H9 (cell line): Measurements from ENCODE around the gene SULT1A2. TPM values are rescaled to one million over a fixed set of nuclear protein-coding genes. Genes with fewer than 3 reads are reported as not detected.
"Not testable (repeated sequence)": the region's sequence is repeated elsewhere in the genome, so short reads cannot be mapped to it uniquely, and the experiment has no call there.

ENCODE experiments used
- DNase-seq: peaks from one replicate; pipeline ENCODE4 v3.0.0-alpha.2; 2017
- H2AFZ ChIP-seq: one replicate; pipeline ENCODE4 v1.6.1; 2013; ENCODE audit warnings: mild to moderate bottlenecking, low read length, control low read depth, moderate library complexity
- H2AK5ac ChIP-seq: 2 replicates; pipeline ENCODE4 v1.6.1; 2013; ENCODE audit warnings: low read length, control low read depth, mixed read lengths; ENCODE audit not compliant: insufficient read length
- H2BK120ac ChIP-seq: one replicate; pipeline ENCODE4 v1.6.1; 2013; ENCODE audit warnings: low read depth, mild to moderate bottlenecking, low read length, control low read depth, inconsistent platforms; ENCODE audit not compliant: poor library complexity, severe bottlenecking
- H2BK12ac ChIP-seq: 2 replicates; pipeline ENCODE4 v1.6.1; 2013; ENCODE audit warnings: low read length, control low read depth, mixed read lengths, low read depth; ENCODE audit not compliant: insufficient read length
- H2BK15ac ChIP-seq: 2 replicates; pipeline ENCODE4 v1.6.1; 2013; ENCODE audit warnings: low read depth, low read length, control low read depth
- H2BK20ac ChIP-seq: one replicate; pipeline ENCODE4 v1.6.1; 2013; ENCODE audit warnings: low read depth, mild to moderate bottlenecking, low read length, control low read depth, inconsistent platforms; ENCODE audit not compliant: poor library complexity, severe bottlenecking
- H2BK5ac ChIP-seq: 2 replicates; pipeline ENCODE4 v1.6.1; 2013; ENCODE audit warnings: low read length, control low read depth, mixed read lengths; ENCODE audit not compliant: insufficient read length
- H3K14ac ChIP-seq: 2 replicates; pipeline ENCODE4 v1.6.1; 2013; ENCODE audit warnings: low read length, control low read depth; ENCODE audit not compliant: insufficient read depth
- H3K18ac ChIP-seq: 2 replicates; pipeline ENCODE4 v1.6.1; 2013; ENCODE audit warnings: low read depth, mild to moderate bottlenecking, mixed read lengths, low read length, control low read depth; ENCODE audit not compliant: insufficient read length
- H3K23ac ChIP-seq: 2 replicates; pipeline ENCODE4 v1.6.1; 2013; ENCODE audit warnings: low read length, control low read depth, mixed read lengths, low read depth; ENCODE audit not compliant: insufficient read length
- H3K23me2 ChIP-seq: 2 replicates; pipeline ENCODE4 v1.6.1; 2013; ENCODE audit warnings: low read depth, mild to moderate bottlenecking, mixed read lengths, low read length, control low read depth; ENCODE audit not compliant: insufficient read length, poor library complexity, severe bottlenecking
- H3K27ac ChIP-seq: 2 replicates; pipeline ENCODE4 v1.5.1; 2013; ENCODE audit warnings: low read length, control low read depth, mixed read lengths, low read depth; ENCODE audit not compliant: insufficient read length
- H3K27me3 ChIP-seq: 2 replicates; pipeline ENCODE4 v1.6.1; 2013; ENCODE audit warnings: low read length, control low read depth, inconsistent platforms; ENCODE audit not compliant: insufficient read depth
- H3K4ac ChIP-seq: 2 replicates; pipeline ENCODE4 v1.6.1; 2013; ENCODE audit warnings: low read depth, mild to moderate bottlenecking, control low read depth, inconsistent platforms, low read length, moderate library complexity
- H3K4me1 ChIP-seq: 2 replicates; pipeline ENCODE4 v1.6.1; 2013; ENCODE audit warnings: low read length, control low read depth, inconsistent platforms; ENCODE audit not compliant: insufficient read depth
- H3K4me2 ChIP-seq: 2 replicates; pipeline ENCODE4 v1.6.1; 2013; ENCODE audit warnings: low read length, control low read depth, mixed read lengths; ENCODE audit not compliant: insufficient read length, insufficient read depth
- H3K56ac ChIP-seq: 2 replicates; pipeline ENCODE4 v1.6.1; 2013; ENCODE audit warnings: low read depth, mild to moderate bottlenecking, mixed read lengths, low read length, control low read depth; ENCODE audit not compliant: insufficient read length
- H3K79me1 ChIP-seq: 2 replicates; pipeline ENCODE4 v1.6.1; 2013; ENCODE audit warnings: low read depth, mild to moderate bottlenecking, moderate library complexity, low read length, control low read depth, inconsistent platforms; ENCODE audit not compliant: insufficient read depth, poor library complexity, severe bottlenecking
- H3K79me2 ChIP-seq: 2 replicates; pipeline ENCODE4 v1.6.1; 2013; ENCODE audit warnings: low read length, control low read depth, inconsistent platforms; ENCODE audit not compliant: insufficient read depth
- H3K9ac ChIP-seq: 2 replicates; pipeline ENCODE4 v1.6.1; 2013; ENCODE audit warnings: low read length, control low read depth, mixed read lengths; ENCODE audit not compliant: insufficient read length; ENCODE audit errors: extremely low read depth
- H3K9me3 ChIP-seq: one replicate; pipeline ENCODE4 v1.6.1; 2013; ENCODE audit warnings: low read depth, low read length, inconsistent platforms; ENCODE audit not compliant: control insufficient read depth
- H3T11ph ChIP-seq: one replicate; pipeline ENCODE4 v1.6.1; 2013; ENCODE audit warnings: mild to moderate bottlenecking, low read length, control low read depth, inconsistent platforms
- H4K20me1 ChIP-seq: one replicate; pipeline ENCODE4 v1.6.1; 2013; ENCODE audit not compliant: control insufficient read depth, insufficient read length, insufficient read depth
- H4K5ac ChIP-seq: 2 replicates; pipeline ENCODE4 v1.6.1; 2013; ENCODE audit warnings: low read depth, mild to moderate bottlenecking, mixed read lengths, low read length, control low read depth; ENCODE audit not compliant: insufficient read length
- H4K8ac ChIP-seq: replicated peaks from 2 replicates; pipeline ENCODE4 v1.6.1; 2013; ENCODE audit warnings: low read length, control low read depth, mixed read lengths, low read depth; ENCODE audit not compliant: insufficient read length
- H4K91ac ChIP-seq: 2 replicates; pipeline ENCODE4 v1.6.1; 2013; ENCODE audit warnings: low read depth, mild to moderate bottlenecking, moderate library complexity, mixed read lengths, low read length, control low read depth; ENCODE audit not compliant: insufficient read length
- H3K27ac Mint-ChIP-seq, 3 experiments: 2 replicates in 2 of 3; 3 replicates in 1 of 3; pipeline ENCODE4 v1.8.0; 2020 to 2021; ENCODE audit warnings: mixed read lengths in 3 of 3, mild to moderate bottlenecking in 1 of 3, moderate library complexity in 1 of 3
- H3K27me3 Mint-ChIP-seq: 2 replicates; pipeline ENCODE4 v1.8.0; 2021; ENCODE audit warnings: low read depth, mild to moderate bottlenecking, moderate library complexity, mixed read lengths
- H3K36me3 Mint-ChIP-seq, 3 experiments: 2 replicates in 2 of 3; 3 replicates in 1 of 3; pipeline ENCODE4 v1.8.0; 2020 to 2021; ENCODE audit warnings: low read depth in 3 of 3, mixed read lengths in 3 of 3; ENCODE audit not compliant: insufficient read depth in 1 of 3
- H3K4me1 Mint-ChIP-seq, 2 experiments: 2 replicates each; pipeline ENCODE4 v1.8.0; 2020; ENCODE audit warnings: mixed read lengths in 2 of 2
- H3K4me3 Mint-ChIP-seq, 2 experiments: 2 replicates in 1 of 2; 3 replicates in 1 of 2; pipeline ENCODE4 v1.8.0; 2020 to 2021; ENCODE audit warnings: mild to moderate bottlenecking in 2 of 2, mixed read lengths in 2 of 2, moderate library complexity in 1 of 2
- H3K9me3 Mint-ChIP-seq, 2 experiments: 2 replicates in 1 of 2; 3 replicates in 1 of 2; pipeline ENCODE4 v1.8.0; 2020; ENCODE audit warnings: mild to moderate bottlenecking in 2 of 2, mixed read lengths in 2 of 2, moderate library complexity in 1 of 2
- WGBS: extraction: QIAGEN DNeasy Blood & Tissue Kit; methylation state at CpG from one replicate; pipeline ENCODE4 v1.1.7; 2013; ENCODE audit warnings: missing lambda C conversion rate, low lambda C conversion rate, mixed read lengths; ENCODE audit not compliant: insufficient read length; ENCODE audit errors: extremely low coverage; 5-methylcytosine and 5-hydroxymethylcytosine counted together
- total RNA-seq: library from RNA; stranded (reverse); gene quantifications from 2 replicates; pipeline ENCODE4 v1.2.1, GENCODE V29; 2021

The SULT1A2 gene
- total RNA-seq, 1 experiment from 2014 or later, result 0.66 TPM

GRCh38 chr16:28608496-28608808 lies 11.6 kb upstream of the SULT1A2 start:
- not testable (repeated sequence) for H3K14ac ChIP-seq, DNase-seq, H2AK5ac ChIP-seq, H3K36me3 Mint-ChIP-seq, H3K23ac ChIP-seq, H3K27ac ChIP-seq, H2BK5ac ChIP-seq, H3K9ac ChIP-seq, H3K79me2 ChIP-seq, H3T11ph ChIP-seq, H2BK12ac ChIP-seq, H3K4me1 ChIP-seq, H3K4me2 ChIP-seq, H2BK120ac ChIP-seq, H3K4me3 Mint-ChIP-seq, H3K27ac Mint-ChIP-seq, H3K9me3 ChIP-seq, H2BK20ac ChIP-seq, H3K4ac ChIP-seq, H3K27me3 ChIP-seq, H4K20me1 ChIP-seq, H3K27me3 Mint-ChIP-seq, H2BK15ac ChIP-seq, H3K18ac ChIP-seq, H3K79me1 ChIP-seq, H3K23me2 ChIP-seq, H3K9me3 Mint-ChIP-seq, H4K8ac ChIP-seq, H2AFZ ChIP-seq, H4K91ac ChIP-seq, H3K56ac ChIP-seq, H4K5ac ChIP-seq
- peaks cover 17 to 22% of the 10 kb centered on the region in 2 experiments for H3K4me1 Mint-ChIP-seq
- WGBS, result no CpG with 5 or more reads among the region's 7 CpGs

- H4K5ac ChIP-seq, H3K4me1 ChIP-seq, H3K23ac ChIP-seq, H2BK120ac ChIP-seq, H3K56ac ChIP-seq, H4K8ac ChIP-seq, H3T11ph ChIP-seq, H3K4me2 ChIP-seq, H3K36me3 Mint-ChIP-seq, H3K18ac ChIP-seq, H2BK12ac ChIP-seq, H2AFZ ChIP-seq, H3K79me2 ChIP-seq, H3K9ac ChIP-seq, DNase-seq, H3K4ac ChIP-seq, H2BK20ac ChIP-seq, H4K91ac ChIP-seq, H3K27me3 Mint-ChIP-seq, H3K23me2 ChIP-seq, H3K14ac ChIP-seq, H4K20me1 ChIP-seq, H2BK15ac ChIP-seq, H3K9me3 ChIP-seq, H3K4me3 Mint-ChIP-seq, H2AK5ac ChIP-seq, H3K27ac Mint-ChIP-seq, H3K9me3 Mint-ChIP-seq, H3K27me3 ChIP-seq, H2BK5ac ChIP-seq, H3K27ac ChIP-seq, H3K79me1 ChIP-seq: not testable (repeated sequence)
- peaks cover 17 to 22% of the 10 kb centered on the region in 2 experiments for H3K4me1 Mint-ChIP-seq
- no CpG with 5 or more reads among the region's 10 CpGs for WGBS
Measured at GRCh38 chr16:28607681-28608495, 11.0 kb upstream of the SULT1A2 start.
